ENCODE measurements around the gene CCDC86.

DNA sequence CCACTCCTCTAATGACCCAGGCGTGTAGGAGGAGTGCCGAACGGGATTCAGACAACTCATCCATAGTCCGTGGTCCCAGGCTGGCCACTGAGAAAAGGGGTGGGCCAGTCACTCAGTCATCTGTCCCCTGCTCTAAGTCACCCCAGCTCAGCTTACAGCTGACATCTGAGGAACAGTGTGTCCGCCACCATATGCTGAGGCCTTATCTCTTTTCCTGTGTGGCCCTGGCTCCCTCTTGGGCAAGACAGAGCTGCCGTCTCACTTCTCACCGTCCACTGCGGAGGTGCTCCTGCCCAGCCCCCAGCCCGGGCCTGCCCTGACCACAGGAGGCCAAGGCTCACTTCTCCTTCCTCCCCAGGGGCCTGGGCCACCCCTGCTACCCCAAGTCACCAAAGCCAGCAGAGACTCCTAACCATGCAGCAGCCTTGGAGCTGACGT, 6.8 kb downstream of the CCDC86 start:
- TF ChIP-seq, protein P1, sequence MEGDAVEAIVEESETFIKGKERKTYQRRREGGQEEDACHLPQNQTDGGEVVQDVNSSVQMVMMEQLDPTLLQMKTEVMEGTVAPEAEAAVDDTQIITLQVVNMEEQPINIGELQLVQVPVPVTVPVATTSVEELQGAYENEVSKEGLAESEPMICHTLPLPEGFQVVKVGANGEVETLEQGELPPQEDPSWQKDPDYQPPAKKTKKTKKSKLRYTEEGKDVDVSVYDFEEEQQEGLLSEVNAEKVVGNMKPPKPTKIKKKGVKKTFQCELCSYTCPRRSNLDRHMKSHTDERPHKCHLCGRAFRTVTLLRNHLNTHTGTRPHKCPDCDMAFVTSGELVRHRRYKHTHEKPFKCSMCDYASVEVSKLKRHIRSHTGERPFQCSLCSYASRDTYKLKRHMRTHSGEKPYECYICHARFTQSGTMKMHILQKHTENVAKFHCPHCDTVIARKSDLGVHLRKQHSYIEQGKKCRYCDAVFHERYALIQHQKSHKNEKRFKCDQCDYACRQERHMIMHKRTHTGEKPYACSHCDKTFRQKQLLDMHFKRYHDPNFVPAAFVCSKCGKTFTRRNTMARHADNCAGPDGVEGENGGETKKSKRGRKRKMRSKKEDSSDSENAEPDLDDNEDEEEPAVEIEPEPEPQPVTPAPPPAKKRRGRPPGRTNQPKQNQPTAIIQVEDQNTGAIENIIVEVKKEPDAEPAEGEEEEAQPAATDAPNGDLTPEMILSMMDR (IDR thresholded peaks at IDR 0.05), result no peak
- TF ChIP-seq POLR2A (IDR thresholded peaks at IDR 0.05), result no peak
